ENCODE results near the gene MANEA. TPM values are rescaled to one million over a fixed set of nuclear protein-coding genes. Genes with fewer than 3 reads are reported as not detected.

MANEA gene
- total and polyA plus RNA-seq, 10 of the 15 experiments (the other 5 are each of a cell fraction or from before 2014, with no cell fraction given), result 5.8 to 19.5 (median 12.5) TPM

GRCh38 chr6:95569560-95569959 lies 7.8 kb upstream of the MANEA start:
- 88% methylated on average over 5 of the region's 5 CpGs for WGBS (ENCODE audit: insufficient coverage, insufficient replicate concordance, low lambda C conversion rate, missing lambda C conversion rate)
- in situ Hi-C loops (cut with MboI) (no loop called here), intact Hi-C loops (cut with micrococcal nuclease; ENCODE audit: unreplicated experiment) (no loop called here)
- Histone ChIP-seq H3K79me2 (ENCODE audit: control insufficient read depth, insufficient read depth, low read length) (peaks cover 9% of the 10 kb centered on the region), H2AFZ (ENCODE audit: control insufficient read depth, low read depth, low read length) (no peak overlapping the region), H3K27ac (ENCODE audit: control insufficient read depth, insufficient read depth) (no peak overlapping the region), H3K4me1 (ENCODE audit: control insufficient read depth, insufficient read depth, low read length) (no peaks in the 10 kb centered on the region), H3K36me3 (ENCODE audit: control insufficient read depth in 2 of 2, insufficient read depth in 2 of 2, low read length in 1 of 2) (no peaks in the 10 kb centered on the region), H3K9ac (ENCODE audit: control insufficient read depth, insufficient read depth, low read length) (no peak overlapping the region), H3K27me3 (replicated peaks in 1 of 2; ENCODE audit: control insufficient read depth in 2 of 2, insufficient read depth in 2 of 2, low read length in 1 of 2) (no peaks in the 10 kb centered on the region), H3K4me3 (no peak overlapping the region), H4K20me1 (ENCODE audit: control insufficient read depth, insufficient read depth) (no peaks in the 10 kb centered on the region), H3K4me2 (ENCODE audit: control insufficient read depth, insufficient read depth) (no peak overlapping the region), H3K9me3 (replicated peaks; ENCODE audit: control insufficient read depth, insufficient read depth, low read length) (no peaks in the 10 kb centered on the region)
- ChIA-PET POLR2A (no interaction called here), CTCF (interaction anchor here (0.9 kb wide), 1 partner anchor 10 kb away, joined by 3 read pairs; no protein-coding TSS in a partner anchor), SMC1A (ENCODE audit: uncharacterized antibody, unreplicated experiment) (no interaction called here), RAD21 (ENCODE audit: unreplicated experiment) (no interaction called here)
- FAIRE-seq, result no peak
- BruUV-seq (replicated peaks), result no TSS peak
- ATAC-seq, result no peak
- no peak for DNase-seq (ENCODE audit: low read depth, low spot score)
- no peak for TF ChIP-seq IRF3 (IDR thresholded peaks at IDR 0.05)

GRCh38 chr6:95572098-95572497 lies 5.2 kb upstream of the MANEA start:
- Histone ChIP-seq H3K27me3 (replicated peaks in 1 of 2; ENCODE audit: control insufficient read depth in 2 of 2, insufficient read depth in 2 of 2, low read length in 1 of 2) (no peaks in the 10 kb centered on the region), H3K4me2 (ENCODE audit: control insufficient read depth, insufficient read depth) (no peak overlapping the region), H3K9me3 (replicated peaks; ENCODE audit: control insufficient read depth, insufficient read depth, low read length) (no peaks in the 10 kb centered on the region), H3K27ac (ENCODE audit: control insufficient read depth, insufficient read depth) (no peak overlapping the region), H3K36me3 (ENCODE audit: control insufficient read depth in 2 of 2, insufficient read depth in 2 of 2, low read length in 1 of 2) (no peaks in the 10 kb centered on the region), H3K4me3 (no peak overlapping the region), H2AFZ (ENCODE audit: control insufficient read depth, low read depth, low read length) (no peak overlapping the region), H3K4me1 (ENCODE audit: control insufficient read depth, insufficient read depth, low read length) (no peaks in the 10 kb centered on the region), H3K9ac (ENCODE audit: control insufficient read depth, insufficient read depth, low read length) (no peak overlapping the region), H4K20me1 (ENCODE audit: control insufficient read depth, insufficient read depth) (no peaks in the 10 kb centered on the region), H3K79me2 (ENCODE audit: control insufficient read depth, insufficient read depth, low read length) (peaks cover 31% of the 10 kb centered on the region)
- no TSS peak for BruUV-seq (replicated peaks)
- 76% methylated on average over 2 of the region's 2 CpGs for WGBS (ENCODE audit: insufficient coverage, insufficient replicate concordance, low lambda C conversion rate, missing lambda C conversion rate)
- ChIA-PET SMC1A (ENCODE audit: uncharacterized antibody, unreplicated experiment) (no interaction called here), RAD21 (ENCODE audit: unreplicated experiment) (no interaction called here), CTCF (no interaction called here), POLR2A (no interaction called here)
- ATAC-seq (0 out of 3 replicates have a peak, but pooled peaks have one; percentile 9), FAIRE-seq (no peak), DNase-seq (ENCODE audit: low read depth, low spot score) (no peak)
- in situ Hi-C loops (cut with MboI) (loop anchor here (10.0 kb wide), 1 partner anchor 953 kb away; the partner anchor contains the start of gene UFL1), intact Hi-C loops (cut with micrococcal nuclease; ENCODE audit: unreplicated experiment) (no loop called here)
- TF ChIP-seq PBX3 (IDR thresholded peaks at IDR 0.05; ENCODE audit: insufficient replicate concordance, low read depth, low read length) (no peak), POLR2AphosphoS5 (IDR thresholded peaks at IDR 0.05; ENCODE audit: low read length) (no peak)
